Endothelial cell (in vitro differentiated cells): ENCODE data around the gene HDGF. TPM values are rescaled to one million over a fixed set of nuclear protein-coding genes. Genes with fewer than 3 reads are reported as not detected.

Experiments used
- DNase-seq: peaks from one replicate; pipeline ENCODE4 v3.0.0; 2021; ENCODE audit warnings: low spot score
- H3K27ac Mint-ChIP-seq: one replicate; pipeline ENCODE4 v1.8.0; 2021; ENCODE audit warnings: mixed read lengths, inconsistent platforms; ENCODE audit not compliant: unreplicated experiment
- H3K27me3 Mint-ChIP-seq: one replicate; pipeline ENCODE4 v1.8.0; 2021; ENCODE audit warnings: mild to moderate bottlenecking, moderate library complexity, mixed read lengths, inconsistent platforms; ENCODE audit not compliant: unreplicated experiment
- H3K36me3 Mint-ChIP-seq: one replicate; pipeline ENCODE4 v1.8.0; 2021; ENCODE audit warnings: mild to moderate bottlenecking, low read depth, mixed read lengths, inconsistent platforms; ENCODE audit not compliant: unreplicated experiment
- H3K4me1 Mint-ChIP-seq: one replicate; pipeline ENCODE4 v1.8.0; 2021; ENCODE audit warnings: mild to moderate bottlenecking, mixed read lengths, inconsistent platforms; ENCODE audit not compliant: unreplicated experiment
- H3K4me3 Mint-ChIP-seq: one replicate; pipeline ENCODE4 v1.8.0; 2021; ENCODE audit warnings: mild to moderate bottlenecking, mixed read lengths, inconsistent platforms; ENCODE audit not compliant: unreplicated experiment
- H3K9me3 Mint-ChIP-seq: one replicate; pipeline ENCODE4 v1.8.0; 2021; ENCODE audit warnings: mixed read lengths, inconsistent platforms; ENCODE audit not compliant: unreplicated experiment
- CTCF ChIP-seq: fragments of 200-600 bp; sonication (generic); IDR thresholded peaks from one replicate; pipeline ENCODE4 v1.5.0; 2021; ENCODE audit warnings: antibody characterized with exemption; ENCODE audit not compliant: unreplicated experiment
- total RNA-seq: library from RNA; stranded (reverse); fragmentation: NEBNext Ultra II Directional; extraction: Animal tissue kit (Norgen Biotek cat#: 25700); gene quantifications from one replicate; pipeline ENCODE4 v1.2.1, GENCODE V29; 2021; ENCODE audit not compliant: unreplicated experiment

HDGF gene
- total RNA-seq, 1 donor from 2014 or later: 175 TPM

DNA sequence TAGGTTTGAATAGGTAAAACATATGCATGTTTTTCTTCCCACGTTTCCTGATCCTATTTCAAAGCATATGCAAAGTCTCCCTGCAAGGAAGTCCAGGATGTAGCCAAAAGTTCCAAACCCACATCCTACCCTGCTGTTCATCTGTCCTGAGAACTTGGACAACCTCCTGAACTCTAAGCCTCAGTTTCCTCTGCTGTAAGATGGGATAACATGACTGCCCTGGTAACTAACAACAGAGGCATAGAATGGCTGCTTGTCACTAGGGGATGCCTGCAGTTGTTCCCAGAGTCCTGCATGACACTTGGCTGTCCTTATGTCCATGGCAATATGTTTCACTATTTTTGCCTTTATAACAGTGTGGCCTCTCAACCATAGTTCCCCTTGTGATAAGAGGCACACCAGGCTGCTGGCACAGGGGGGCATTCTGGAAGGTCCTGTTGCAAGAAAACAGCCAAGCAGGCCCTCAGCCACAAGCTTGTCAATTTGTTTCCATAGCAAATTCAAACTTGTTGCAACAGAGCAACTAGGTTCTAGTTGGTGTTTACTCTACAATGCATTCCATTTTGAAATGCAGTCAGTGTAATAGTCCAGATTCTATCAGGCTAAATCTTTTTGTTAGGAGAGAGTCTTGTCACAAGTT is 1.5 kb upstream of the HDGF start:
- H3K9me3 Mint-ChIP-seq: no peaks in the 10 kb centered on the region
- peak overlapping the region; percentile 96 for H3K4me3 Mint-ChIP-seq
- no peak for DNase-seq
- peak overlapping the region; percentile 80 for H3K27ac Mint-ChIP-seq
- H3K36me3 Mint-ChIP-seq: no peaks in the 10 kb centered on the region
- peaks cover 15% of the 10 kb centered on the region for H3K27me3 Mint-ChIP-seq
- TF ChIP-seq CTCF: no peak
- peaks cover 39% of the 10 kb centered on the region for H3K4me1 Mint-ChIP-seq

DNA sequence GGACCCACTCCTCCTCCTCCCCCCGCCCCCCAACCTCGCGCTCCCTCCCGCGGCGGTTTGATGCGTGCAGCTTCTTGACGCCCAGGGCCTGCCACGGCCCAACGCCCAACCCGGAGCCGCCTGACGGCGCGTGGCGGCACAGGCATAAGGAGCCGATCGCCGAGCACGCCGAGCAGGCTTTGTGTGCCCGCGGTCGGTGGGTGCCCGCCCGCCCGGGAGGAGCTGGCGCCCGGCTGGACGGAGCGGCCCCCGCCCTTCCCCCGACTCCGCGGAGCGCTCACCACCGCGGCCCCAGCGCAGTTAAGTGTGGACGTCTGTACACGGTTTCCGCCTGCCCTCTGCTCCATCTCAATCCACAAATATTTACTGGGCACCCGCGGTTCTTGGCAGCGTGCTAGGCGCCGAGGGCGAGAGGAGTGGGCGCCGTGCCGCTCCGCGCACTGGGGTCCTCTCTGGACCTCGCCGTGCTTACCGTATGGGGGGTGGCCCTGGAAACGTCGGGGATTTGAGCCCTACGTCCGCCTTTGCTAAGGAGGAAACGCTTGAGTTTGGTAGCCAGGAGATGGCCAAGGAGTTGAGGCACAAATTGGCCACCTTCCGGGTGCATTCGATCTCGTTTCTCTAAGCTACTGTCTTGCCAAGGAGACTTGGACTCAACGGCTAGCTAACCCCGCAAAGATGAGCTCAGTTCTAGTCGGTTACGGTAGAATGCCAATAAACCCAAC is 444 bp upstream of the HDGF start:
- H3K9me3 Mint-ChIP-seq: no peaks in the 10 kb centered on the region
- H3K27ac Mint-ChIP-seq: peak overlapping the region; percentile 80
- H3K36me3 Mint-ChIP-seq: peaks cover 4% of the 10 kb centered on the region
- peak overlapping the region; percentile 96 for H3K4me3 Mint-ChIP-seq
- peaks cover 20% of the 10 kb centered on the region for H3K27me3 Mint-ChIP-seq
- DNase-seq: peak; percentile 96
- H3K4me1 Mint-ChIP-seq: peaks cover 45% of the 10 kb centered on the region
- no peak for TF ChIP-seq CTCF

DNA sequence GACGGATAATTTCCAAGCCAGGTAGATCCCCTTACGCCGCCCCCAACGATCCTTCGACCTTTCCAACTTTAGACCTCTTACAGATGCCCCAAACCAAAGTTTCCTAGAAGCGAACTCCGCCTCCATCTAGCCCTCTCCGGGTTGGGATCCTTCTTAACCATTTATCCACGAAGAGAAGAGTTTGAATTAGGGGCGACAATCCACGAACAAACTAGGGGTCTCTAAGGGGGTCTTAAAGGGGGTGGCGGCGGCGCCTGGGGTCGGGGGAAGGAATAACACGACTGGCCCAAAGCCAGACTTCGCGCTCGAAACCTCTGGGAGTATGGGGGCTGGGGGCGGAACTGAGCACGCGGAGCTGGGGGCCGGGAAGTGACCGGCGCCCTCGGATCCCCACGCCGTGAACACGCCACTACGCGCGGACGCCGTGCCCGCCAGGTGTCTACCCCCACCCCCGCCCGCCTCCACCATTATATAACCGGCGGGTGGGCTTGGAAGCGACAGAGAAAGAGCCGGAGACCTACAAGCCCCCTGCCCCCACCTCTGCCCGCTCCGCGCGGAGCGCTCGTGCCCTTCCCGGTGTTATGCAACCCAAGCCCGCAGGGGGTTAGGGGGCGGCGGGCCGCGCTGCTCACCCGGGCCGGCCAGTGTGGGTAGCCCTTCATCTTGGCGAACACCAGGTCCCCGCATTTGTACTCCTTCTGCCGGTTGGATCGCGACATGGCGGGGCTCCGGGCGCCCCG is 594 bp downstream of the HDGF start:
- Mint-ChIP-seq H3K4me1 (peaks cover 53% of the 10 kb centered on the region), H3K27ac (peak overlapping the region; percentile 99), H3K4me3 (peak overlapping the region; percentile 94), H3K9me3 (no peaks in the 10 kb centered on the region), H3K36me3 (peaks cover 10% of the 10 kb centered on the region), H3K27me3 (peaks cover 23% of the 10 kb centered on the region)
- DNase-seq: peak; percentile 61
- TF ChIP-seq CTCF: no peak

DNA sequence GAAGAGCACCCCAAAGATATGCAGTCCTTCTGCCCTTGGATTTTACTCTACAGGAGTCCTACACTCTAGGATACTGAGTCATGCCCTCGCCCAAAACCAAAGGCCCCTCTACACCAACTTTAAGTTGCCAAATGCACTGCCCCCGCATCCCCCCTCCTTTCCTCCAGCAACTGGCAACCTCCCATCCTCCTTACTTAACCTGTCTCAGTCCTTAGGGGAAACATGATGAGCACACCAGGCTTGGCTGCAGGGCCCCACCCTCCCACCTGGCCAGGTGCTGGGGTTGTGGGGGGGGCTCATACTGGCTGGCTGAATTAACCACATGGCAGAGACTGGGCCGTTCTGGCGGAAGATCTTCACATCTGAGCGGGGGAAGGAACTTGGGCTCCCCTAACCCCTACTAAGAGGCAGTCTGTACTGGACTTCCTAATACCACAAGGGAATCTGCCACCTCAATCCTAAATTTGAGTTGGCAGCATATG is 1.2 kb downstream of the HDGF start:
- Mint-ChIP-seq H3K9me3 (no peaks in the 10 kb centered on the region), H3K27ac (peak overlapping the region; percentile 99), H3K4me1 (peaks cover 59% of the 10 kb centered on the region), H3K36me3 (peaks cover 17% of the 10 kb centered on the region), H3K4me3 (peak overlapping the region; percentile 94), H3K27me3 (peaks cover 26% of the 10 kb centered on the region)
- no peak for TF ChIP-seq CTCF
- DNase-seq: no peak
